ENCODE results near the gene MRPL17.

MRPL17 gene

GRCh38 chr11:6631361-6631890 is 51.7 kb downstream of the MRPL17 start:
- no peak for DNase-seq

GRCh38 chr11:6630632-6631291 is 52.4 kb downstream of the MRPL17 start:
- no peak for DNase-seq
